Pons (tissue), 1 donor: ENCODE data around the gene C10orf71.
A peak's percentile ranks its signal among the peaks of the same experiment; 100 is the strongest.

ENCODE experiments used
- DNase-seq: peaks from one replicate; pipeline ENCODE4 v3.0.0-alpha.2; 2016; ENCODE audit warnings: low spot score

C10orf71 gene

GRCh38 chr10:49318755-49319154, 19.8 kb downstream of the C10orf71 start:
- no peak for DNase-seq

GRCh38 chr10:49319206-49319605, 20.2 kb downstream of the C10orf71 start:
- no peak for DNase-seq

- DNase-seq, result no peak
These were observed 21.2 kb downstream of the C10orf71 start for GRCh38 chr10:49320191-49320590.

GRCh38 chr10:49321021-49321420, 22.1 kb downstream of the C10orf71 start:
- no peak for DNase-seq

- DNase-seq, result no peak
These were observed 23.6 kb downstream of the C10orf71 start for GRCh38 chr10:49322371-49323170.

GRCh38 chr10:49323171-49323895, 24.4 kb downstream of the C10orf71 start:
- DNase-seq, result no peak

- no peak for DNase-seq
These were observed 24.9 kb downstream of the C10orf71 start for GRCh38 chr10:49323896-49324270.

- no peak for DNase-seq
These were observed 25.7 kb downstream of the C10orf71 start for GRCh38 chr10:49324711-49325110.

- DNase-seq, result no peak
These were observed 26.4 kb downstream of the C10orf71 start for GRCh38 chr10:49325131-49325915.

GRCh38 chr10:49325916-49326783, 27.2 kb downstream of the C10orf71 start:
- no peak for DNase-seq

- DNase-seq, result no peak
These were observed 28.3 kb downstream of the C10orf71 start for GRCh38 chr10:49327036-49327813.

GRCh38 chr10:49328401-49329145, 29.6 kb downstream of the C10orf71 start:
- no peak for DNase-seq

GRCh38 chr10:49329146-49329505, 30.2 kb downstream of the C10orf71 start:
- peak; percentile 26 for DNase-seq

GRCh38 chr10:49330127-49330665, 31.2 kb downstream of the C10orf71 start:
- DNase-seq, result no peak

- DNase-seq, result no peak
These were observed 32.5 kb downstream of the C10orf71 start for GRCh38 chr10:49331431-49331830.

- DNase-seq, result no peak
These were observed 33.4 kb downstream of the C10orf71 start for GRCh38 chr10:49332333-49332732.

GRCh38 chr10:49332768-49333167, 33.8 kb downstream of the C10orf71 start:
- no peak for DNase-seq

GRCh38 chr10:49333192-49333591, 34.2 kb downstream of the C10orf71 start:
- no peak for DNase-seq

GRCh38 chr10:49334964-49335363, 36.0 kb downstream of the C10orf71 start:
- no peak for DNase-seq
